Vagina (tissue), 2 donors: ENCODE results near the gene TDG.
"Not testable (repeated sequence)": the region's sequence is repeated elsewhere in the genome, so short reads cannot be mapped to it uniquely, and the experiment has no call there.

Experiments
- POLR2A ChIP-seq, 2 donors: fragments of 450-650 bp; IDR thresholded peaks; one replicate each; pipeline ENCODE4 v1.6.1; 2017; ENCODE audit warnings: antibody characterized with exemption in 2 of 2, mild to moderate bottlenecking in 2 of 2, moderate library complexity in 2 of 2
- TF ChIP-seq, protein P1 (sequence below), 3 experiments: fragments of 450-650 bp in 2 of 3; fragments of 200-600 bp in 1 of 3; sonication (generic) in 1 of 3; IDR thresholded peaks; one replicate each; pipeline ENCODE4 v1.5.1; 2017 to 2019; ENCODE audit warnings: antibody characterized with exemption in 3 of 3, mild to moderate bottlenecking in 2 of 3, moderate library complexity in 2 of 3

DNA sequence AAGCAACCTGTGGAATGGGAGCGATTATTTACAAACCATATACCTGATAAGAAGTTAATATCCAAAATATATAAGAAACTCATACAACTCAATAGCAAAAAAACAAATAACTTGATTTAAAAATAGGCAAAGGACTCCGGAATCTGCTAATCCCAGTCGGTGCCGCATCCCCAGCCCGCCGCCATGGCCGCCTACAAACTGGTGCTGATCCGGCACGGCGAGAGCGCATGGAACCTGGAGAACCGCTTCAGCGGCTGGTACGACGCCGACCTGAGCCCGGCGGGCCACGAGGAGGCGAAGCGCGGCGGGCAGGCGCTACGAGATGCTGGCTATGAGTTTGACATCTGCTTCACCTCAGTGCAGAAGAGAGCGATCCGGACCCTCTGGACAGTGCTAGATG, 64.9 kb downstream of the TDG start:
- not testable (repeated sequence) for TF ChIP-seq POLR2A (IDR thresholded peaks at IDR 0.05)
- TF ChIP-seq, protein P1, sequence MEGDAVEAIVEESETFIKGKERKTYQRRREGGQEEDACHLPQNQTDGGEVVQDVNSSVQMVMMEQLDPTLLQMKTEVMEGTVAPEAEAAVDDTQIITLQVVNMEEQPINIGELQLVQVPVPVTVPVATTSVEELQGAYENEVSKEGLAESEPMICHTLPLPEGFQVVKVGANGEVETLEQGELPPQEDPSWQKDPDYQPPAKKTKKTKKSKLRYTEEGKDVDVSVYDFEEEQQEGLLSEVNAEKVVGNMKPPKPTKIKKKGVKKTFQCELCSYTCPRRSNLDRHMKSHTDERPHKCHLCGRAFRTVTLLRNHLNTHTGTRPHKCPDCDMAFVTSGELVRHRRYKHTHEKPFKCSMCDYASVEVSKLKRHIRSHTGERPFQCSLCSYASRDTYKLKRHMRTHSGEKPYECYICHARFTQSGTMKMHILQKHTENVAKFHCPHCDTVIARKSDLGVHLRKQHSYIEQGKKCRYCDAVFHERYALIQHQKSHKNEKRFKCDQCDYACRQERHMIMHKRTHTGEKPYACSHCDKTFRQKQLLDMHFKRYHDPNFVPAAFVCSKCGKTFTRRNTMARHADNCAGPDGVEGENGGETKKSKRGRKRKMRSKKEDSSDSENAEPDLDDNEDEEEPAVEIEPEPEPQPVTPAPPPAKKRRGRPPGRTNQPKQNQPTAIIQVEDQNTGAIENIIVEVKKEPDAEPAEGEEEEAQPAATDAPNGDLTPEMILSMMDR (IDR thresholded peaks at IDR 0.05): not testable (repeated sequence)
